GM12874 (cell line): ENCODE measurements around the gene GAPT.

Experiments used
- CTCF ChIP-seq: IDR thresholded peaks from 2 replicates; pipeline ENCODE4 v1.5.1; 2011; ENCODE audit warnings: low read depth, mild to moderate bottlenecking, control low read depth, low read length, moderate library complexity; ENCODE audit not compliant: insufficient read depth

The GAPT gene

GRCh38 chr5:58457050-58457449 lies 34.2 kb upstream of the GAPT start:
- TF ChIP-seq CTCF, result no peak

GRCh38 chr5:58458141-58458742 lies 33.0 kb upstream of the GAPT start:
- TF ChIP-seq CTCF, result no peak

- TF ChIP-seq CTCF, result no peak
Measured at GRCh38 chr5:58458743-58459145, 32.5 kb upstream of the GAPT start.

- TF ChIP-seq CTCF, result no peak
Measured at GRCh38 chr5:58459146-58460001, 31.9 kb upstream of the GAPT start.

- peak; percentile 57 for TF ChIP-seq CTCF
Measured at GRCh38 chr5:58460002-58460731, 31.1 kb upstream of the GAPT start, which contains the start of gene PLK2. Gene PLK2, minus strand, starts transcription at chr5:58460086. Its CDS starts 127 bp downstream, at chr5:58459959.

GRCh38 chr5:58460732-58461286 lies 30.4 kb upstream of the GAPT start:
- peak; percentile 79 for TF ChIP-seq CTCF

- TF ChIP-seq CTCF, result no peak
Measured at GRCh38 chr5:58462154-58462553, 29.1 kb upstream of the GAPT start.
